Measurements from ENCODE around the gene ADGRG1.

Gene ADGRG1

DNA sequence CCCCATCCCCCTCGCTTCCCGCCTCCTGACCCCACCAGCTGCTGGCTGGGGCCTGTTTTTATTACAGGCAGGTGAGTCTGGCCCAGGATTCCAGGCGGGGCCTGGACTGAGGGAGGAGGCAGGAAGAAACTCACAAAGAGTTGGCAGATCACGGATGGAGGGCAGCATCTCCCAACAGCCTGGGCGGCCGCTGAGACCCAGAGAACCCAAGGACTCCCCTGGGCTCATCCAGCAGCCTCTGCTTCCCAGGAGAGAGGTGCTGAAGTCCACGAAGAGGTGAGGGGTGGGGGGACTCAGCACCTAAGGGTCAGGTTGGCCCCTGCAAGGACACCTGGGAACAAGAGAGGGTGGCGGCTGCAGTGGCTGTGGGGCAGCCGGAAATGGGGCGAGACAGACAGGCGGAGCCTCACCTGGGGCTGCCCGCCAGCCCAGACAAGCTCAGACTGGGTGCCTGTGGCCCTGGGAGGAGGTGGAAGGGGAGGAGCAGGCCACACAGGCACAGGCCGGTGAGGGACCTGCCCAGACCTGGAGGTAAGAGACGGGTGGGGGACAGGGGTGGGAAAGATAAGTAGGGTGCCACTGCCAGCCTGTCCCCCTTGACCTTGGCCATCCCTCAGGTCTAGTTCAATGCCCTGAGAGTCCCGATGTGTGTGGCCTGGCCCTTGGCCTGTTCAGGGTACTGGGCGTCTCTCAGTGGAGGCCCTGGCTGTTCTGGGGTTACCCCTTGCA lies 8.7 kb upstream of the ADGRG1 start:
- Histone ChIP-seq H3K4me1 (ENCODE audit: control insufficient read depth in 2 of 2, insufficient read depth in 1 of 2, low read depth in 1 of 2, low read length in 2 of 2) (peaks cover 16 to 24% of the 10 kb centered on the region in 2 donors), H3K18ac (ENCODE audit: low read length) (peak overlapping the region; percentile 92), H2BK12ac (ENCODE audit: low read length) (peak overlapping the region; percentile 100), H2BK120ac (ENCODE audit: low read depth, low read length) (peak overlapping the region; percentile 42), H3K36me3 (replicated peaks in 1 of 2; ENCODE audit: control insufficient read depth in 2 of 2, insufficient read depth in 2 of 2, low read length in 2 of 2) (no peaks in the 10 kb centered on the region), H2AK5ac (ENCODE audit: low read depth, low read length) (peak overlapping the region; percentile 99), H4K91ac (ENCODE audit: low read depth, low read length, poor library complexity) (no peak overlapping the region), H2BK15ac (ENCODE audit: low read length) (peak overlapping the region; percentile 96), H4K8ac (ENCODE audit: low read depth, low read length) (no peak overlapping the region), H3K9ac (ENCODE audit: low read depth, low read length, poor library complexity) (peak overlapping the region; percentile 60), H3K4me3 (ENCODE audit: low read length in 2 of 2) (no peak overlapping the region), H3K14ac (ENCODE audit: low read length) (peak overlapping the region; percentile 21), H3K4ac (ENCODE audit: low read length) (no peak overlapping the region), H3K4me2 (ENCODE audit: insufficient read depth, low read length, poor library complexity, severe bottlenecking) (peak overlapping the region; percentile 11), H3K23ac (ENCODE audit: low read depth, low read length, poor library complexity) (peak overlapping the region; percentile 85), H3K9me3 (replicated peaks in 1 of 2; ENCODE audit: control insufficient read depth in 2 of 2, insufficient read depth in 1 of 2, low read depth in 1 of 2, low read length in 2 of 2) (no peaks in the 10 kb centered on the region), H2BK5ac (ENCODE audit: low read length) (peak overlapping the region; percentile 10), H3K27me3 (ENCODE audit: control insufficient read depth in 3 of 3, insufficient read depth in 3 of 3, low read depth in 1 of 3, low read length in 3 of 3) (peaks cover 0 to 4% (median 0%) of the 10 kb centered on the region in 3 experiments), H3K27ac (replicated peaks; ENCODE audit: low read length) (no peak overlapping the region), H2AFZ (ENCODE audit: low read length) (peak overlapping the region; percentile 85), H3K79me1 (ENCODE audit: low read depth, low read length) (no peaks in the 10 kb centered on the region)
- DNase-seq (ENCODE audit: low spot score): no peak
- no CpG with 5 or more reads among the region's 16 CpGs for WGBS, 2 donors (ENCODE audit: extremely low coverage in 2 of 2, insufficient read length in 2 of 2, insufficient replicate concordance in 1 of 2)

GRCh38 chr16:57620335-57621231 lies 7.8 kb upstream of the ADGRG1 start:
- Histone ChIP-seq H3K18ac (ENCODE audit: low read length) (peak overlapping the region; percentile 92), H4K91ac (ENCODE audit: low read depth, low read length, poor library complexity) (no peak overlapping the region), H2AFZ (ENCODE audit: low read length) (peak overlapping the region; percentile 85), H2BK12ac (ENCODE audit: low read length) (peak overlapping the region; percentile 100), H3K9me3 (replicated peaks in 1 of 2; ENCODE audit: control insufficient read depth in 2 of 2, insufficient read depth in 1 of 2, low read depth in 1 of 2, low read length in 2 of 2) (no peaks in the 10 kb centered on the region), H2AK5ac (ENCODE audit: low read depth, low read length) (peak overlapping the region; percentile 99), H2BK5ac (ENCODE audit: low read length) (peak overlapping the region; percentile 60), H3K79me1 (ENCODE audit: low read depth, low read length) (no peaks in the 10 kb centered on the region), H3K27me3 (ENCODE audit: control insufficient read depth in 3 of 3, insufficient read depth in 3 of 3, low read depth in 1 of 3, low read length in 3 of 3) (no peaks in the 10 kb centered on the region), H2BK120ac (ENCODE audit: low read depth, low read length) (peak overlapping the region; percentile 68), H3K4me2 (ENCODE audit: insufficient read depth, low read length, poor library complexity, severe bottlenecking) (peak overlapping the region; percentile 11), H3K27ac (replicated peaks; ENCODE audit: low read length) (no peak overlapping the region), H3K4ac (ENCODE audit: low read length) (peak overlapping the region; percentile 89), H3K9ac (ENCODE audit: low read depth, low read length, poor library complexity) (peak overlapping the region; percentile 60), H2BK15ac (ENCODE audit: low read length) (peak overlapping the region; percentile 96), H3K4me3 (ENCODE audit: low read length in 2 of 2) (no peak overlapping the region), H3K14ac (ENCODE audit: low read length) (peak overlapping the region; percentile 21), H3K23ac (ENCODE audit: low read depth, low read length, poor library complexity) (peak overlapping the region; percentile 85), H3K36me3 (replicated peaks in 1 of 2; ENCODE audit: control insufficient read depth in 2 of 2, insufficient read depth in 2 of 2, low read length in 2 of 2) (no peaks in the 10 kb centered on the region), H4K8ac (ENCODE audit: low read depth, low read length) (no peak overlapping the region), H3K4me1 (ENCODE audit: control insufficient read depth in 2 of 2, insufficient read depth in 1 of 2, low read depth in 1 of 2, low read length in 2 of 2) (peaks cover 21 to 28% of the 10 kb centered on the region in 2 donors)
- WGBS, 2 donors (ENCODE audit: extremely low coverage in 2 of 2, insufficient read length in 2 of 2, insufficient replicate concordance in 1 of 2): no CpG with 5 or more reads among the region's 27 CpGs
- no peak for DNase-seq (ENCODE audit: low spot score)

DNA sequence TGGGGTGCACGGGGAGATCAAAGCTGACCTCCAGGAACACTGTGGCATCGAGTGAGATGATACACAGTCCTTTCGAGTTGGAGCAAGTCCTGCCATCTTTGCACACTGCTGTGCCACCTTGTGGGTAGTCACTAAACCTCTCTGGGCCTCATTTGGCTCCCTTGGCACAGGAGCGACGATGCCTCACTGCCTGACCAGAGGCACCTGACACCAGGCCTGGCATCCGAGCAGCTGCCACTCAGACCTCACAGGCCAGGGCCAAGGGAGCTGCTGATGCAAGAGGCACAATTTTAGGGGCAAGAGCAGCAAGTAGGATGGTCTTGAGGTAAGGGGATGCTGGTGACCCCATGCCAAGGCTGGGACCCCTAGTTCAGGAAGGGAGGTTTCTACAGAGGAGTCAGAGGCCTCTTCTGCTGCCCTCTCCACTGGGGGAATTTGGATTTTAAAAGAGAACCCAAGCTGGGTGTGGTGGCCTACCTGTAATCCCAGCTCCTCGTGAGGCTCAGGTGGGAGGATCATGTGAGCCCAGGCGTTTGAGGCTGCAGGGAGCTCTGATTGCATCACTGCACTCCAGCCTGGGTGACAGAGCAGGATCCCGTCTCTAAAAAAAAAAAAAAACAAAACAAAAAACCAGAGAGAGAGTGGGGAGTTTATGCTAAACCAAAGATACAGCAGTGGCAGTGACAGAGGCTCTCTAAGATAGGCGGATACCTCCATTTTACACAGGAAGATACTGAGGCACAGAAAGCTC lies 6.7 kb upstream of the ADGRG1 start:
- Histone ChIP-seq H3K27ac (replicated peaks; ENCODE audit: low read length) (no peak overlapping the region), H3K79me1 (ENCODE audit: low read depth, low read length) (no peaks in the 10 kb centered on the region)

More for the DNA sequence above, 6.7 kb upstream of the ADGRG1 start:
- Histone ChIP-seq H3K4me2 (ENCODE audit: insufficient read depth, low read length, poor library complexity, severe bottlenecking) (no peak overlapping the region), H3K4me3 (ENCODE audit: low read length in 2 of 2) (no peak overlapping the region), H2BK12ac (ENCODE audit: low read length) (peak overlapping the region; percentile 63), H3K18ac (ENCODE audit: low read length) (peak overlapping the region; percentile 59), H3K14ac (ENCODE audit: low read length) (no peak overlapping the region), H3K9ac (ENCODE audit: low read depth, low read length, poor library complexity) (no peak overlapping the region), H2BK5ac (ENCODE audit: low read length) (peak overlapping the region; percentile 78), H3K9me3 (replicated peaks in 1 of 2; ENCODE audit: control insufficient read depth in 2 of 2, insufficient read depth in 1 of 2, low read depth in 1 of 2, low read length in 2 of 2) (no peaks in the 10 kb centered on the region), H3K36me3 (replicated peaks in 1 of 2; ENCODE audit: control insufficient read depth in 2 of 2, insufficient read depth in 2 of 2, low read length in 2 of 2) (no peaks in the 10 kb centered on the region), H2AK5ac (ENCODE audit: low read depth, low read length) (peak overlapping the region; percentile 88), H2AFZ (ENCODE audit: low read length) (peak overlapping the region; percentile 21), H3K27me3 (ENCODE audit: control insufficient read depth in 3 of 3, insufficient read depth in 3 of 3, low read depth in 1 of 3, low read length in 3 of 3) (no peaks in the 10 kb centered on the region), H3K23ac (ENCODE audit: low read depth, low read length, poor library complexity) (no peak overlapping the region), H2BK120ac (ENCODE audit: low read depth, low read length) (peak overlapping the region; percentile 68), H3K4ac (ENCODE audit: low read length) (no peak overlapping the region), H4K8ac (ENCODE audit: low read depth, low read length) (no peak overlapping the region), H3K4me1 (ENCODE audit: control insufficient read depth in 2 of 2, insufficient read depth in 1 of 2, low read depth in 1 of 2, low read length in 2 of 2) (peaks cover 21 to 28% of the 10 kb centered on the region in 2 donors), H2BK15ac (ENCODE audit: low read length) (peak overlapping the region; percentile 96), H4K91ac (ENCODE audit: low read depth, low read length, poor library complexity) (no peak overlapping the region)
- DNase-seq (ENCODE audit: low spot score): no peak
- WGBS, 2 donors (ENCODE audit: extremely low coverage in 2 of 2, insufficient read length in 2 of 2, insufficient replicate concordance in 1 of 2): no CpG with 5 or more reads among the region's 10 CpGs

All from neuronal stem cell (in vitro differentiated cells).